HG03432 (cell line): ENCODE data around the gene IQGAP1.
"Not testable (repeated sequence)": the region's sequence is repeated elsewhere in the genome, so short reads cannot be mapped to it uniquely, and the experiment has no call there.

Experiments
- ATAC-seq: cut with Tn5 transposase; IDR thresholded peaks from one replicate; pipeline ENCODE4 v1.9.1; 2021; ENCODE audit warnings: mild to moderate bottlenecking, moderate library complexity; ENCODE audit not compliant: unreplicated experiment

The IQGAP1 gene

GRCh38 chr15:90482124-90483011 lies 94.3 kb downstream of the IQGAP1 start:
- no peak for ATAC-seq

DNA sequence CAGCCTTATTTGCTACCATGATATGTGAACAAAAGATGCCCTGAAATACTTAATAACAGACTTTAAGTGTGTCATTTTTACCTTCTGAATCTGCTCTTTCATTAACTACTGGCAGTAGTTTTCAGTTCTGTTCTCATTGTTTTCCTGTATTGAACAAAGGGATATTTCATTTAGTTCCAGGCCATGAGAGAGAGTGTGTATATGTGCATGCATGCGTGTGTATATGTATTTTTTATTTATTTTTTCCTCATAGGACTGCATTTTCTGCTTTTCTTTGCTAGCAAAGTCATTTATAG lies 94.9 kb downstream of the IQGAP1 start:
- ATAC-seq: no peak

DNA sequence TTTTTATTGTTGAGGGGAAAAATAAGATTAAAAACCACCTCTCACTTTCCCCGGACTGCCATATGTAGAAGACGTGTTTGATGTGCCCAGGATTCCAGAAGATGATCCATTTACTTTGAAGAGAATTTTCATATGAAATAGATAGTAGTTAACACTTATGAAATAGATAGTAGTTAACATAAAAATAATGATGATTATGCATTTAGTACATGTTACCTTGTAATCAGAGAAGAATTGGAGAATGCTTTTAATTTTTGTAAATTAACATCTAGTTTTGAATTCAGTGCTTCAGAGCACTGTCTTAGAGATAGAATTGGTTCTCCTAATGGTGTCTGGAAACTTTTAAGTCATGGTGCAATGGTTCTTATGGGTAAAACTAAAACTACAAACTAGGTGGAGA lies 95.6 kb downstream of the IQGAP1 start:
- no peak for ATAC-seq

GRCh38 chr15:90487186-90487585 lies 99.1 kb downstream of the IQGAP1 start:
- no peak for ATAC-seq

GRCh38 chr15:90489514-90489913 lies 101.5 kb downstream of the IQGAP1 start:
- no peak for ATAC-seq

- ATAC-seq: no peak
Measured at GRCh38 chr15:90489944-90490343, 101.9 kb downstream of the IQGAP1 start.

DNA sequence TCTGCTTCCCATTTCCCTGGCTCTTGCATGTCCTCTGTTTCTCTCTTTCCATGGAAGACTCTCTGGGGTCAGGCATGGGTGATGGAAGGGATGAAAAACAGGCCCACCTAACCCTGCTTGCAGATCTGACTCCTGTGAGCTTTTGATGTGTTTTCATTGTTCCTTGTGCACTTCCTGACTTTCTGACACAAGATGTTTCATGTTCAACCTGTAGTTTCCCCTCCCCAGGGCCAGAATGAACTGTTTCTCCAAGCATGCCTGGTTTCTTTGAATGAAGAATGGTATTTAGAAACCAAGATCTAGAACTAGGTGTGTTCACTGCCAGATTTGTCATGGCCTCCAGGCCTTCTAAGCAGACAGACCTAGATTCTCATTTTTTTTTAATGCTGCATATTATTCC lies 105.6 kb downstream of the IQGAP1 start:
- no peak for ATAC-seq

DNA sequence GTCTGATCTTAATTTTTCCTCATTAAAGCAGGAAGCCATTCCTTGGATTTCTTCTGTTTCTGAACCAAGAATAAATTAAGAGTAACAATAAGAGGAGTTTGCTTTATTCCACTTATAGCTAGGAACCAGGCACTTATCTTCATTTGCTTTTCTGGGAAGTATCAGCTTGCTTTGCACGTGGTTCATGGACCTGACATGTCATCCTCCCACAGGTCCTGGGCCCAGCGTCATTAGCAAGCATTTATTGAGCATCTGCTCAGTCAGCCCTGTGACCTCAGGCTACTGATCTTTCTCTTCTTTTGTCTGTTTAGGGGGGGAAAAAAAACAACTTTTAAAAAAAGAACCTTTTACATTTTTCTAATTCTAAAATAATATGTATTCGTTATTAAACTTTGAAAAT lies 107.0 kb downstream of the IQGAP1 start:
- no peak for ATAC-seq

GRCh38 chr15:90496791-90497190 lies 108.7 kb downstream of the IQGAP1 start:
- no peak for ATAC-seq

- ATAC-seq: no peak
Measured at GRCh38 chr15:90497376-90497775, 109.3 kb downstream of the IQGAP1 start.

GRCh38 chr15:90497912-90498311 lies 109.9 kb downstream of the IQGAP1 start:
- no peak for ATAC-seq

DNA sequence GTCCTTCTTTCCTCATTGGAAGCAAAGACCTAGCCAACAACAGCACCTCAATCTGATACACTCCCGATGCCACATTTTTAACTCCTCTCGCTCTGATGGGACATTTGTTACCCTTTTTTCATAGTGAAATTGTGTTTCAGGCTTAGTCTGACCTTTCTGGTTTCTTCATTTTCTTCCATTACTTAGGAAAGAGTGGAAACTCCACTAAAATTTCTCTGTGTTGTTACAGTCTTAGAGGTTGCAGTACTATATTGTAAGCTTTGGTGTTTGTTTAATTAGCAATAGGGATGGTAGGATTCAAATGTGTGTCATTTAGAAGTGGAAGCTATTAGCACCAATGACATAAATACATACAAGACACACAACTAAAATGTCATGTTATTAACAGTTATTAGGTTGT lies 112.1 kb downstream of the IQGAP1 start:
- ATAC-seq: no peak

GRCh38 chr15:90501898-90502297 lies 113.9 kb downstream of the IQGAP1 start:
- no peak for ATAC-seq

DNA sequence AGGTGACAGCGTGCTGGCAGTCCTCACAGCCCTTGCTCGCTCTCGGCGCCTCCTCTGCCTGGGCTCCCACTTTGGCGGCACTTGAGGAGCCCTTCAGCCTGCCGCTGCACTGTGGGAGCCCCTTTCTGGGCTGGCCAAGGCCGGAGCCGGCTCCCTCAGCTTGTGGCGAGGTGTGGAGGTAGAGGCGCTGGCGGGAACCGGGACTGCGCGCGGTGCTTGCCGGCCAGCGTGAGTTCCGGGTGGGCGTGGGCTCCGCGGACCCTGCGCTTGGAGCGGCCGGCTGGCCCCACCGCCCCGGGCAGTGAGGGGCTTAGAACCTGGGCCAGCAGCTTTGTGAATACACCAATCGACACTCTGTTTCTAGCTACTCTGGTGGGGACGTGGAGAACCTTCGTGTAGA lies 122.7 kb downstream of the IQGAP1 start:
- not testable (repeated sequence) for ATAC-seq

DNA sequence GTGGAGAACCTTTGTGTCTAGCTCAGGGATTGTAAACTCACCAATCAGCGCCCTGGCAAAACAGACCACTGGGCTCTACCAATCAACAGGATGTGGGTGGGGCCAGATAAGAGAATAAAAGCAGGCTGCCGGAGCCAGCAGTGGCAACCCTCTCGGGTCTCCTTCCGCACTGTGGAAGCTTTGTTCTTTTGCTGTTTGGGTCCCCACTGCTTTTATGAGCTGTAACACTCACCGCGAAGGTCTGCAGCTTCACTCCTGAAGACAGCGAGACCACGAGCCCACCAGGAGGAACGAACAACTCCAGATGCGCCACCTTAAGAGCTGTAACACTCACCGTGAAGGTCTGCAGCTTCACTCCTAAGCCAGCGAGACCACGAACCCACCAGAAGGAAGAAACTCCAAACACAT lies 123.2 kb downstream of the IQGAP1 start:
- not testable (repeated sequence) for ATAC-seq

GRCh38 chr15:90512276-90512675 lies 124.2 kb downstream of the IQGAP1 start:
- ATAC-seq: no peak

GRCh38 chr15:90512981-90513380 lies 124.9 kb downstream of the IQGAP1 start:
- ATAC-seq: no peak

DNA sequence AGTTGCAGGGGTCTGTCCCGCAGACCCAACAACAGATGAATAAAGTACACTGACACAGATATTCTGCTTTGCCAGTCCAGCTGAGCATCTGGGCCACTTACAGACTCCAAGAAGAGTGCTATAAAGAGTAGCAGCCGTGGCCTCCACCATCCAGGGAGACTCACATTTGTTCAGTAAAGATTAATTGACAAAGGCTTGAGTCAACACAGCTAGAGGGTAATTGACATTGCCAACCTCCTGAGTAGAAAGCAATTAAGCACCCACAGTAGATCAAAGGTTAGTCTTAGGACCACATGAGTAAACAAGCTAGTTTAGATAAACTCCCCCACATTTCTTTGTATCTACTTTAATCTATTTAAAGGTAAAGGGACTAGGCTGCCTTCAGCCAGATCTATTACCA lies 125.4 kb downstream of the IQGAP1 start:
- ATAC-seq: no peak

GRCh38 chr15:90513893-90514292 lies 125.9 kb downstream of the IQGAP1 start:
- ATAC-seq: not testable (repeated sequence)

GRCh38 chr15:90519688-90520087 lies 131.6 kb downstream of the IQGAP1 start:
- ATAC-seq: no peak

- no peak for ATAC-seq
Measured at GRCh38 chr15:90520365-90520764, 132.3 kb downstream of the IQGAP1 start.

DNA sequence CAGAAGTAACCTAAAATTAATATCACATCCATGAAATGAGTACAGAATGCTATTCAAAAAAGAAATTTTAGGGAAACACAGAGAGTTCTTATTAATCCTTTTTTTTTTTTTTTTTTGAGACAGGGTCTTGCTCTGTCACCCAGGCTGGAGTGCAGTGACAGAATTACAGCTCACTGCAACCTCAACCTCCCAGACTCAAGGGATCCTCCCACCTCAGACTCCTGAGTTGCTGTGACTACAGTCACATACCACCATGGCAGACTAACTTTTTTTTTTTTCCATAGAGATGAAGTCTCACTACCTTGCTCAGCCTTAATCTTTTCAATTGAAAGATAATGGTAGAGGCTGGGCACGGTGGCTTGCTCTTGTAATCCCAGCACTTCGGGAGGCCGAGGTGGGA lies 135.3 kb downstream of the IQGAP1 start:
- ATAC-seq: no peak
